ENCODE results near the gene ZNF511. TPM values are rescaled to one million over a fixed set of nuclear protein-coding genes. Genes with fewer than 3 reads are reported as not detected.

The ZNF511 gene
- total and polyA plus RNA-seq, 9 donors, result 22.3 to 43.9 (median 37.3) TPM

DNA sequence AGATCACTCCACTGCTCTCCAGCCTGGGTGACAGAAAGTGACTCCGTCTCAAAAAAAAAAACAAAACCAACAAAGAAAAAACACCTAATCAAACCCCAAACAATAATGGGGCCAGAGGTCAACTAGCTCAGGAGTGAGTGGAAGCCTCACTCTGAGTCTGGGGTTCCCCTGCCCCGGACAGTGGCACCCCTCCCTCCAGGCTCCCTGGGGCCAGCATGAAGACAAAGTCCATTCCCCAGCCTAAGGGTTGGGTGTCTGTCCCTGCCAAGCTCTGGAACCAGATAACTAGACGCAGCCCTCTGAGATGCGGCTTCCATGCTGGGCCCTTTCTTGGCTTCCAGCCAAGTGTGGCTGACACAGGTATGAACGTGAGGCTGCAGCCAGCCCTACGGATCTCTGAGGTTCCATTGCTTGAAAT, 50.8 kb downstream of the ZNF511 start:
- 30% methylated on average over 4 of the region's 6 CpGs for WGBS (ENCODE audit: insufficient coverage)
- no peak for DNase-seq
- Histone ChIP-seq H3K4me1 (ENCODE audit: control insufficient read depth, insufficient read depth, low read length) (peaks cover 13% of the 10 kb centered on the region), H3K4me3 (ENCODE audit: low read length) (no peak overlapping the region), H3K27ac (ENCODE audit: low read length) (no peak overlapping the region), H3K9me3 (replicated peaks; ENCODE audit: control insufficient read depth, low read depth, low read length) (peaks cover 2% of the 10 kb centered on the region), H3K36me3 (ENCODE audit: control insufficient read depth, insufficient read depth, low read length) (peaks cover 24% of the 10 kb centered on the region), H3K27me3 (ENCODE audit: control insufficient read depth, insufficient read depth, low read length) (no peaks in the 10 kb centered on the region)

DNA sequence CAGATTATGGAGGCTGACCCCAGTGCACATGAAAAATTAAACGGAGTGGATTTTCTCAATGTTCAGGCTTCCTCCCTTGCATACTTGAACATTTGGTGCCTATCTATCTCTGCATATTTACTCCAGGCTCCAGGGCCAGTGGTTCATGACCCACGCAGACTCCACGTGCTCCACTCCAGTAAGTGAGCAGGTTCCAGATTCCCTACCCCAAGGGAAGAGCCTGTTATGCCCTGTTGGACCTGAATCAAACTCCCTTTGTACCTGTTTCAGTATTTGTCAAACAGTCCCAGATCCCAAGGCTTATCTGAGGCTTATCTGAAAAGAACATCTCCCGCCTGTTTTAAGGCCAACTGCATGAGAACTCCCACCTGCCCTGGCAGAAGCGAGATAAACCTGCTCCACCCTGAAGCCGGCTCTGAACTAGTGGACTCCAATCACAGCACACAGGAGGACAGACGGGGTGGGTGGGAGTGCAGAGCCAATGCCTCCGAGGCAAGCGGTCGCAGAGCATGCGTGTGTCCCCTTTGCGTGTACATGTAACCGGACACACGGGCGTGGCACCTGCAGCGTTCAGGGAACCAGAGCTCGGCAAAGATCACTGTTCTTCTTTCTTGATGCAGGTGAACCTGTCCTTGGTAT, 51.4 kb downstream of the ZNF511 start:
- peaks cover 13% of the 10 kb centered on the region for H3K4me1 ChIP-seq (ENCODE audit: control insufficient read depth, insufficient read depth, low read length)
- H3K4me3 ChIP-seq (ENCODE audit: low read length), result no peak overlapping the region
- 77% methylated on average over 17 of the region's 17 CpGs for WGBS (ENCODE audit: insufficient coverage)
- H3K27me3 ChIP-seq (ENCODE audit: control insufficient read depth, insufficient read depth, low read length), result no peaks in the 10 kb centered on the region
- H3K9me3 ChIP-seq (replicated peaks; ENCODE audit: control insufficient read depth, low read depth, low read length), result peaks cover 2% of the 10 kb centered on the region
- peaks cover 30% of the 10 kb centered on the region for H3K36me3 ChIP-seq (ENCODE audit: control insufficient read depth, insufficient read depth, low read length)
- H3K27ac ChIP-seq (ENCODE audit: low read length), result no peak overlapping the region
- DNase-seq, result no peak

DNA sequence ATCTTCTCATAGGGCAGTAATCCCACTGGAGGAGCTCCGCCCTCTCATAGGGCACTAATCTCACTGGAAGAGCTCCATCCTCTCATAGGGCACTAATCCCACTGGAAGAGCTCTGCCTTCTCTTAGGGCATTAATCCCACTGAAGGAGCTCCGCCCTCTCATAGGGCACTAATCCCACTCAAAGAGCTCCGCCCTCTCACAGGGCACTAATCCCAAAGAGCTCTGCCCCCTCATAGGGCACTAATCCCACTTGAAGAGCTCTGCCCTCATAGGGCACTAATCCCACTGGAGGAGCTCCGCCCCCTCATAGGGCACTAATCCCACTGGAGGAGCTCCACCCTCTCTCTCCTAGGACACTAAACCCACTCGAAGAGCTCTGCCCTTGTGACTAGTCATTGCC, 52.5 kb downstream of the ZNF511 start:
- 98% methylated on average over 4 of the region's 5 CpGs for WGBS (ENCODE audit: insufficient coverage)
- no peak for DNase-seq
- Histone ChIP-seq H3K27me3 (ENCODE audit: control insufficient read depth, insufficient read depth, low read length) (no peaks in the 10 kb centered on the region), H3K4me3 (ENCODE audit: low read length) (no peak overlapping the region), H3K4me1 (ENCODE audit: control insufficient read depth, insufficient read depth, low read length) (peaks cover 9% of the 10 kb centered on the region), H3K36me3 (ENCODE audit: control insufficient read depth, insufficient read depth, low read length) (peaks cover 41% of the 10 kb centered on the region), H3K9me3 (replicated peaks; ENCODE audit: control insufficient read depth, low read depth, low read length) (peaks cover 2% of the 10 kb centered on the region), H3K27ac (ENCODE audit: low read length) (no peak overlapping the region)

DNA sequence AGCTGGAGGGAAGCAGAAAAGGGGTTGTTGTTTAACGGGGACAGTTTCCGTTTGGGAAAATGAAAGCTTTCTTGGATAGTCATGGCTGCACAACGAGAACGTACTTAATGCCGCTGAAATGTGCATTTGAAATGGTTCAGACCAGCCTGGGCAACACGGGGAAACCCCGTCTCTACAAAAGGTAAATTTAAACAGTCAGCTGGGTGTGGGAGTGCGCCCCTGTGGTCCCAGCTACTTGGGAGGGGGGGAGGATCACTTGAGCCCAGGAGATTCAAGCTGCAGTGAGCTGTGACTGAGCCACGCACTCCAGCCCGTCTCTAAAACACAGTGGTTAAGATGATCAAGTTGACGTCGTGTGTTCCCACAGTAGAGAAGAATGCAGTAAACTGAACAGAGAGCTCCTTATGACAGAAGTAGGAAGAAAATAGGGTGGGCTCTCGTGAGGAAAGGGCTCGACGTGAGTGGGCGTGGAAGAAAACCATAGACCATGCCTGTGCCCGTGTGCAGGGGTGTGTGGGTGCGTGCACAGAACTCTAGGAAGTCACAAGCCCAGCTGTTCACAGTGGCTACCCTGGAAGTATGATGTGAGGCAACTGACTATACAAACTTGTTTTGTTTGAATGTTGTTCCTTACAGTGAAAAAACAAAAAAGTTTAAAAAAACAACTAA, 53.2 kb downstream of the ZNF511 start:
- no peak for DNase-seq
- Histone ChIP-seq H3K27ac (ENCODE audit: low read length) (no peak overlapping the region), H3K27me3 (ENCODE audit: control insufficient read depth, insufficient read depth, low read length) (no peaks in the 10 kb centered on the region), H3K4me1 (ENCODE audit: control insufficient read depth, insufficient read depth, low read length) (peaks cover 4% of the 10 kb centered on the region), H3K36me3 (ENCODE audit: control insufficient read depth, insufficient read depth, low read length) (peaks cover 48% of the 10 kb centered on the region), H3K9me3 (replicated peaks; ENCODE audit: control insufficient read depth, low read depth, low read length) (peaks cover 2% of the 10 kb centered on the region), H3K4me3 (ENCODE audit: low read length) (no peak overlapping the region)
- WGBS (ENCODE audit: insufficient coverage), result 78% methylated on average over 12 of the region's 18 CpGs

Other genes with a start within 250 kb of the ZNF511 start
- 0.80 TPM for gene ADGRA1, start 221.0 kb upstream of the ZNF511 start, total RNA-seq
- gene ADGRA1, start 221.0 kb upstream of the ZNF511 start, polyA plus RNA-seq (ENCODE audit: insufficient read depth in 1 of 8, insufficient read length in 8 of 8, low replicate concordance in 1 of 8), result 1 to 10 TPM; 2.6 to 3.5 (median 3.1) TPM
- 2.7 TPM for gene KNDC1, start 148.7 kb upstream of the ZNF511 start, total RNA-seq
- 1 to 10 TPM; 1.5 to 9.8 (median 4.5) TPM for gene KNDC1, start 148.7 kb upstream of the ZNF511 start, polyA plus RNA-seq (ENCODE audit: insufficient read depth in 1 of 8, insufficient read length in 8 of 8, low replicate concordance in 1 of 8)
- not detected for gene UTF1, start 78.7 kb upstream of the ZNF511 start, total RNA-seq
- not detected for gene UTF1, start 78.7 kb upstream of the ZNF511 start, polyA plus RNA-seq (ENCODE audit: insufficient read depth in 1 of 8, insufficient read length in 8 of 8, low replicate concordance in 1 of 8)
- gene VENTX, start 71.1 kb upstream of the ZNF511 start, total RNA-seq, result 0.04 TPM
- under 1 TPM; 0.11 to 0.24 (median 0.17) TPM for gene VENTX, start 71.1 kb upstream of the ZNF511 start, polyA plus RNA-seq (ENCODE audit: insufficient read depth in 1 of 8, insufficient read length in 8 of 8, low replicate concordance in 1 of 8)
- gene ADAM8, start 32.0 kb upstream of the ZNF511 start, total RNA-seq, result 1.4 TPM
- gene ADAM8, start 32.0 kb upstream of the ZNF511 start, polyA plus RNA-seq (ENCODE audit: insufficient read depth in 1 of 8, insufficient read length in 8 of 8, low replicate concordance in 1 of 8), result 1 to 10 TPM; 1.4 to 3.0 (median 2.0) TPM
- 38.0 TPM for gene TUBGCP2, start within 50 bp of the ZNF511 start, total RNA-seq
- 10 to 100 TPM; 33.6 to 51.2 (median 39.8) TPM for gene TUBGCP2, start within 50 bp of the ZNF511 start, polyA plus RNA-seq (ENCODE audit: insufficient read depth in 1 of 8, insufficient read length in 8 of 8, low replicate concordance in 1 of 8)
- gene CALY, start 28.0 kb downstream of the ZNF511 start, total RNA-seq, result not detected
- under 1 TPM in 2 of 8 donors, not detected in 6; 0.08 to 0.16 TPM for gene CALY, start 28.0 kb downstream of the ZNF511 start, polyA plus RNA-seq (ENCODE audit: insufficient read depth in 1 of 8, insufficient read length in 8 of 8, low replicate concordance in 1 of 8)
- not detected for gene PRAP1, start 38.5 kb downstream of the ZNF511 start, total RNA-seq
- 1 to 10 TPM in 1 of 8 donors, under 1 TPM in 2, not detected in 5; 0.21 to 3.7 (median 0.36) TPM for gene PRAP1, start 38.5 kb downstream of the ZNF511 start, polyA plus RNA-seq (ENCODE audit: insufficient read depth in 1 of 8, insufficient read length in 8 of 8, low replicate concordance in 1 of 8)
- 12.1 TPM for gene FUOM, start 49.1 kb downstream of the ZNF511 start, total RNA-seq
- gene FUOM, start 49.1 kb downstream of the ZNF511 start, polyA plus RNA-seq (ENCODE audit: insufficient read depth in 1 of 8, insufficient read length in 8 of 8, low replicate concordance in 1 of 8), result 10 to 100 TPM in 1 of 8 donors, 1 to 10 TPM in 7; 5.6 to 11.7 (median 7.4) TPM
- 109 TPM for gene ECHS1, start 64.4 kb downstream of the ZNF511 start, total RNA-seq
- gene ECHS1, start 64.4 kb downstream of the ZNF511 start, polyA plus RNA-seq (ENCODE audit: insufficient read depth in 1 of 8, insufficient read length in 8 of 8, low replicate concordance in 1 of 8), result 100 to 1,000 TPM; 107 to 147 (median 128) TPM
- 3.4 TPM for gene PAOX, start 70.3 kb downstream of the ZNF511 start, total RNA-seq
- 1 to 10 TPM; 2.7 to 4.9 (median 3.8) TPM for gene PAOX, start 70.3 kb downstream of the ZNF511 start, polyA plus RNA-seq (ENCODE audit: insufficient read depth in 1 of 8, insufficient read length in 8 of 8, low replicate concordance in 1 of 8)
- 22.7 TPM for gene MTG1, start 85.2 kb downstream of the ZNF511 start, total RNA-seq
- 10 to 100 TPM; 34.0 to 52.3 (median 41.1) TPM for gene MTG1, start 85.2 kb downstream of the ZNF511 start, polyA plus RNA-seq (ENCODE audit: insufficient read depth in 1 of 8, insufficient read length in 8 of 8, low replicate concordance in 1 of 8)
- 0.53 TPM for gene SPRN, start 115.7 kb downstream of the ZNF511 start, total RNA-seq
- gene SPRN, start 115.7 kb downstream of the ZNF511 start, polyA plus RNA-seq (ENCODE audit: insufficient read depth in 1 of 8, insufficient read length in 8 of 8, low replicate concordance in 1 of 8), result 1 to 10 TPM; 3.4 to 4.4 (median 3.9) TPM
- gene SCART1, start 145.0 kb downstream of the ZNF511 start, total RNA-seq, result 1.5 TPM
- 1 to 10 TPM in 5 of 8 donors, under 1 TPM in 3; 0.53 to 1.9 (median 1.4) TPM for gene SCART1, start 145.0 kb downstream of the ZNF511 start, polyA plus RNA-seq (ENCODE audit: insufficient read depth in 1 of 8, insufficient read length in 8 of 8, low replicate concordance in 1 of 8)
- gene CYP2E1, start 218.4 kb downstream of the ZNF511 start, total RNA-seq, result 0.98 TPM
- gene CYP2E1, start 218.4 kb downstream of the ZNF511 start, polyA plus RNA-seq (ENCODE audit: insufficient read depth in 1 of 8, insufficient read length in 8 of 8, low replicate concordance in 1 of 8), result 1 to 10 TPM in 5 of 8 donors, under 1 TPM in 3; 0.25 to 1.9 (median 1.3) TPM